ENCODE data around the gene PTPN12. TPM values are rescaled to one million over a fixed set of nuclear protein-coding genes. Genes with fewer than 3 reads are reported as not detected.

Gene PTPN12
- total RNA-seq, 2 experiments from 2014 or later: 22.7 to 24.0 TPM

DNA sequence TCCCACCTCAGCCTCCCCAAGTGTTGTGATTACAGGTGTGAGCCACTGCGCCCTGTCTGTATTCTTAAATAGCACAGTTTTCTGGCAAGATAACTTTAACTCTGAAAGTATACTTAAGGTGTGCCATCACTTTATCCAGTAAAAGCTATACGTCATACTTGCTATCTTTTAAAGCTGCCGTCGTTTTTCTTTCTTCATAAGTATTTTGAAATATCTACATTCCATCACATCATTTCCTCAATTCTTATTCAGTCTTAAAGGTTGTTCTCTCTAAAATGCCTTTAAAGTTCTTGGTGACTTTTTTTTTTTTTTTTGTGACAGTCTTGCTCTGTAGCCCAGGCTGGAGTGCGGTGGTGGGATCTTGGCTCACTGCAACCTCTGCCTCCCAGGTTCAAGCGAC lies 34.7 kb downstream of the PTPN12 start:
- DNase-seq (no peak), ATAC-seq (ENCODE audit: low read depth) (no peak)
- Mint-ChIP-seq H3K9me3 (no peaks in the 10 kb centered on the region), H3K36me3 (peaks cover 6% of the 10 kb centered on the region), H3K27me3 (no peaks in the 10 kb centered on the region), H3K4me1 (no peaks in the 10 kb centered on the region), H3K27ac (no peak overlapping the region), H3K4me3 (no peak overlapping the region)
- POLR2A ChIA-PET: no interaction called here

DNA sequence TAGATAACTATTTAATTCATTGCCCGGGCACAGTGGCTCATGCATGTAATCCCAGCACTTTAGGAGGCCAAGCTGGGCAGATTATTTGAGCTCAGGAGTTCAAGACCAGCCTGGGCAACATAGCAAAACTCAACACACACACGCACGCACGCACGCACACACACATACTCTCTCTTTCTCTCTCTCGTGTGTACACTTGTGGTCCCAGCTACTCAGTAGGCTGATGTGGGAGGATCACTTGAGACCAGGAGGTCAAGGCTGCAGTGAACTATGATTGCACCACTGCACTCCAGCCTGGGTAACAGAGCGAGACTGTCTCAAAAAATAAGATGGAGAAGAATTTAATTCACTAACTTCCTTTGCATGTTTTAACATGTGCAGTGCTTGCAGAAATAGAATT lies 38.1 kb downstream of the PTPN12 start:
- H3K4me1 Mint-ChIP-seq: no peaks in the 10 kb centered on the region
- no peak overlapping the region for H3K27ac Mint-ChIP-seq
- DNase-seq (no peak), ATAC-seq (ENCODE audit: low read depth) (no peak)
- H3K27me3 Mint-ChIP-seq: no peaks in the 10 kb centered on the region
- H3K9me3 Mint-ChIP-seq: no peaks in the 10 kb centered on the region
- POLR2A ChIA-PET: no interaction called here
- no peak overlapping the region for H3K4me3 Mint-ChIP-seq
- peaks cover 6% of the 10 kb centered on the region for H3K36me3 Mint-ChIP-seq

DNA sequence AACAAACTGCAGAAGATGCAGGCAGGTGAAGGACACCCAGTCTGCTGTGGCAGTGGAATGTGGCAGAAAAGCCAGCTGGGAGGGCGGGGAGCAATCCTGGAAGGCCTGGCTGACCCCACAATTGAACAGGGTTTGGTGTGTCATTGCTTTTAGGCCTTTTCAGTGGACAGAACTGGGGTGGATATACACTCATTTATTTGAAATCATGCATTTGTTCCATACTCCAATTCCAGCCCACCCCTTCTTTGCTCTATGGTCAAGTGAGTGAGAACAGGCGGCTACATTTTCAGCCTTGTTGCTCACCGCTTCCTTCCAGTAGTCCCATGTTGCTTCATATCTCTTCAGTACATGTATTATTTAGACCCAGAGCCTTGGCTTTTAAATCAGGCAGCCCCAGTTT lies 39.8 kb downstream of the PTPN12 start:
- Mint-ChIP-seq H3K27ac (no peak overlapping the region), H3K4me1 (no peaks in the 10 kb centered on the region), H3K4me3 (no peak overlapping the region), H3K36me3 (peaks cover 3% of the 10 kb centered on the region), H3K27me3 (no peaks in the 10 kb centered on the region), H3K9me3 (no peaks in the 10 kb centered on the region)
- ATAC-seq (ENCODE audit: low read depth) (no peak), DNase-seq (no peak)
- POLR2A ChIA-PET: no interaction called here

DNA sequence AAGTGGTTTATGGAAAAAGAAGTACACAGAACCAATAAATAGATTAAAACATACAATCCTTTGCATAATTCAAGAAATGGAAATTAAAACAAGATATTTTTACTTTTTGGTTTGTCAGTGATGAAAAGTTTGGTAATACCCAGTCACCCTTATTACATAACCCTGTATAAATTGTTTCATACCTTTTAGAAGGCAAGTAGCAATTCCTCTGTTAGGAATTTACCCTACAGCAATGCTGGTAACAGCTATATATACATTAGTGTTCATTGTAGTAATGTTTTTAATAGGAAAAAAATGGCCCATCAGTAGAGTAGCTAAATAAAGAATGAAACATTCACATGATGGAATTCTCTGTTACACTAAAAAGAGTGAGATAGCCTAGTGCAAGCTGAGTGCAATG lies 42.7 kb downstream of the PTPN12 start:
- POLR2A ChIA-PET: no interaction called here
- Mint-ChIP-seq H3K27ac (no peak overlapping the region), H3K27me3 (no peaks in the 10 kb centered on the region), H3K9me3 (no peaks in the 10 kb centered on the region), H3K4me1 (no peaks in the 10 kb centered on the region), H3K4me3 (no peak overlapping the region), H3K36me3 (no peaks in the 10 kb centered on the region)
- ATAC-seq (ENCODE audit: low read depth): no peak
- no peak for DNase-seq

DNA sequence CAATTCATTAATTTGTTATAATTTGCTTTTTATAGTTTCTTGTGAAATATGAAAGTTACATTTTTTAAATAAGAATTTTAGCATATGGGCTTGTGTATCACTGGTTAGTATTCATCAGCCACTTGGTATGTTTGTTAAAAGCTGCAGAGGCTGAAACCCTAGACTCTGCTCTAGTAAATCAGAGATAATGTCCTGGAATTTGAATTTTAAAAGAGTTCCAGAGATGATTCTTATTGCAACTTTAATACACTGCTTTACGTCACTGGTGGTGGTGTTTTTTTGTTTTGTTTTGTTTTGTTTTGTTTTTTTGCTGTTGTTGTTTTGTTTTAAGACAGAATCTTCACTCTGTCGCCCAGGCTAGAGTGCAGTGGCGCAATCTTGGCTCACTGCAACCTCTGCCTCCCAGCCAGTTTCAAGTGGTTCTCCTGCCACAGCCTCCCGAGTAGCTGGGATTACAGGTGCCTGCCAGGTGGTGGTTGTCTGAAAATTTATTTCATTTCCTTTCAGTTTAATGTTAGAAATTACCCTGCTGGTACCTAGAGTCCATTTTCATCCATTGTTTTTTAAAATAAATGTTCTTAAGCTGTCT lies 43.8 kb downstream of the PTPN12 start:
- Mint-ChIP-seq H3K9me3 (no peaks in the 10 kb centered on the region), H3K27ac (no peak overlapping the region), H3K27me3 (no peaks in the 10 kb centered on the region), H3K36me3 (no peaks in the 10 kb centered on the region), H3K4me1 (no peaks in the 10 kb centered on the region), H3K4me3 (no peak overlapping the region)
- POLR2A ChIA-PET: no interaction called here
- DNase-seq: no peak
- no peak for ATAC-seq (ENCODE audit: low read depth)

DNA sequence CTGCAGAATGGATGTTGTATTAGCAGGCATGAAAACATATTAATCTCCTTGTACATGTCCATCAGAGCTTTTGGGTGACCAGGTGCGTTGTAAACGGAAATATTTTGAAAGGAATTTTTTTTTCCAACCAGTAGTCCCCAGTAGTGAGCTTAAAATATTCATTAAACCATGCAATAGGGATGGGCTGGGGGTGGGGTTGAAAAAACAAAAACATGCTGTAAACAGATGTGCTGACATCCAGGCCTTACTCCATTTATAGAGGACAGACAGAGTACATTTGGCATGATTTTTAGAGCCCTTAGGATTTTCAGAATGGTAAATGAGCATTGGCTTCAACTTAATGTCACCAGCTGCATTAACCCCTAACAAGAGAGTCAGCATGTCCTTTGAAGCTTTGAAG lies 50.2 kb downstream of the PTPN12 start:
- no peak overlapping the region for H3K27ac Mint-ChIP-seq
- H3K4me1 Mint-ChIP-seq: no peaks in the 10 kb centered on the region
- POLR2A ChIA-PET: no interaction called here
- no peaks in the 10 kb centered on the region for H3K36me3 Mint-ChIP-seq
- no peaks in the 10 kb centered on the region for H3K9me3 Mint-ChIP-seq
- H3K27me3 Mint-ChIP-seq: no peaks in the 10 kb centered on the region
- no peak overlapping the region for H3K4me3 Mint-ChIP-seq
- DNase-seq (no peak), ATAC-seq (ENCODE audit: low read depth) (no peak)

DNA sequence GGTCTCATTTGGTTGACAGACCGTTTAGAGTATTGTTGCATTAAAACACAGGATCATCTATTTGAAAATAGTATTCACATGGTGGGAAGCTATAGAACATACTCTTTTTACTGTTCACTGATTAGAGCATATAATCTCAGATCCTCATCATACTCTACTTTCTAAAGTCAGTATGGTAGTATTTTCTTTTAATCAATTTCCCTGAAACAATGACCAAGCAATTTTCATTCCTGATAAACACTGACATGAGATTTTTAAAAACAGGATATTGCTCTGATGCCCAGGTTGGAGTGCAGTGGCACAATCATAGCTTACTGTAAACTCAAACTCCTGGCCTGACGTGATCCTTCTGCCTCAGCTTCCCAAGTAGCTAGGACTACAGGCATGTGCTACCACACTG lies 63.9 kb downstream of the PTPN12 start:
- Mint-ChIP-seq H3K9me3 (no peaks in the 10 kb centered on the region), H3K36me3 (peaks cover 3% of the 10 kb centered on the region), H3K4me1 (no peaks in the 10 kb centered on the region), H3K4me3 (no peak overlapping the region), H3K27me3 (no peaks in the 10 kb centered on the region), H3K27ac (no peak overlapping the region)
- DNase-seq (no peak), ATAC-seq (ENCODE audit: low read depth) (no peak)
- POLR2A ChIA-PET: no interaction called here

DNA sequence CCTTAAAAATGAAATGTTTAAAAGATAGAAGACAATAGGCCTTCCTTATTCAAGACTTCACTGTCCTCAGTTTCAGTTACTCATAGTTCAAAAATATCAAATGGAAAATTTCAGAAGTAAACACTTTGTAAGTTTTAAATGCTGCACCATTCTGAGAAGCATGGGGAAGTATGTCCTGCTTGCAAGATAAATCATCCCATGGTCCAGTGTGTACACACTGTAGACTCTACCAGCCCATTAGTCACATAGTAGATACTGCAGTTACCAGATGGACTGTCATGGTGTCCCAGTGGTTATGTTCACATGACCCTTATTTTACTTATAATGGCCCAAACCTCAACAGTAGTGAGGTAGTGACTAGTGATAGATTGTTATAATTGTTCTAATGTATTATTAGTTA lies 69.5 kb downstream of the PTPN12 start:
- H3K27ac Mint-ChIP-seq: no peak overlapping the region
- H3K9me3 Mint-ChIP-seq: no peaks in the 10 kb centered on the region
- H3K36me3 Mint-ChIP-seq: peaks cover 2% of the 10 kb centered on the region
- no peaks in the 10 kb centered on the region for H3K4me1 Mint-ChIP-seq
- no peak for ATAC-seq (ENCODE audit: low read depth)
- POLR2A ChIA-PET: no interaction called here
- DNase-seq: no peak
- no peaks in the 10 kb centered on the region for H3K27me3 Mint-ChIP-seq
- no peak overlapping the region for H3K4me3 Mint-ChIP-seq

DNA sequence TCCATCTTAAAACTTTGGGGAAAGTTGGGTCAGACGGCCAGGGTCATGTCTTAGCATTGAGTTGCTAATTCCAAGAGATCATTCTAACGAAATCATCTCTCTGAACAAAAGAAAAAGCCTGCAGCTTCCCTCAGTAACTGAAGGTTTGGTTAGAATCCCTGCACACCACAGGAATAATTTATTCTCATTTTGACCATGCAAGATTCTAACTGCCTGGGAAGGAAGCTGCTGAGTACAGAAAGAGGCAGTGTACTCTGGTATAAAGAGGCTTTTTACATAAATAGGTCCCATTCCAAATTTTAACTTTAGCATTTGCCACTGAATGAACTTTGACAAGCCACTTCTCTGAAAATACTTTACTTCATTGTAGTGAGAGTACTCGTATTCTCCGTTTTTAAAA lies 82.2 kb downstream of the PTPN12 start:
- Mint-ChIP-seq H3K4me1 (peaks cover 3% of the 10 kb centered on the region), H3K27me3 (no peaks in the 10 kb centered on the region), H3K4me3 (no peak overlapping the region), H3K27ac (no peak overlapping the region), H3K36me3 (peaks cover 2% of the 10 kb centered on the region), H3K9me3 (no peaks in the 10 kb centered on the region)
- POLR2A ChIA-PET: no interaction called here
- ATAC-seq (ENCODE audit: low read depth) (no peak), DNase-seq (no peak)

DNA sequence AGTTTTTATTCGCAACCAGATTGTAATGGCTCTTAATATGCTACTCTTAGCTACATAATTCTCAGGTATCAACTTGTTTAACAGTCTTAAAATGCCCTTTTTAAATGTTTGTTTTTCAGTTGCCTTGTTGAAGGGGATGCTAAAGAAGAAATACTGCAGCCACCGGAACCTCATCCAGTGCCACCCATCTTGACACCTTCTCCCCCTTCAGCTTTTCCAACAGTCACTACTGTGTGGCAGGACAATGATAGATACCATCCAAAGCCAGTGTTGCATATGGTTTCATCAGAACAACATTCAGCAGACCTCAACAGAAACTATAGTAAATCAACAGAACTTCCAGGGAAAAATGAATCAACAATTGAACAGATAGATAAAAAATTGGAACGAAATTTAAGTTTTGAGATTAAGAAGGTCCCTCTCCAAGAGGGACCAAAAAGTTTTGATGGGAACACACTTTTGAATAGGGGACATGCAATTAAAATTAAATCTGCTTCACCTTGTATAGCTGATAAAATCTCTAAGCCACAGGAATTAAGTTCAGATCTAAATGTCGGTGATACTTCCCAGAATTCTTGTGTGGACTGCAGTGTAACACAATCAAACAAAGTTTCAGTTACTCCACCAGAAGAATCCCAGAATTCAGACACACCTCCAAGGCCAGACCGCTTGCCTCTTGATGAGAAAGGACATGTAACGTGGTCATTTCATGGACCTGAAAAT lies 89.7 kb downstream of the PTPN12 start:
- Mint-ChIP-seq H3K9me3 (no peaks in the 10 kb centered on the region), H3K36me3 (peaks cover 7% of the 10 kb centered on the region), H3K4me3 (no peak overlapping the region), H3K4me1 (no peaks in the 10 kb centered on the region), H3K27me3 (no peaks in the 10 kb centered on the region), H3K27ac (no peak overlapping the region)
- ATAC-seq (ENCODE audit: low read depth) (no peak), DNase-seq (no peak)
- POLR2A ChIA-PET: no interaction called here

DNA sequence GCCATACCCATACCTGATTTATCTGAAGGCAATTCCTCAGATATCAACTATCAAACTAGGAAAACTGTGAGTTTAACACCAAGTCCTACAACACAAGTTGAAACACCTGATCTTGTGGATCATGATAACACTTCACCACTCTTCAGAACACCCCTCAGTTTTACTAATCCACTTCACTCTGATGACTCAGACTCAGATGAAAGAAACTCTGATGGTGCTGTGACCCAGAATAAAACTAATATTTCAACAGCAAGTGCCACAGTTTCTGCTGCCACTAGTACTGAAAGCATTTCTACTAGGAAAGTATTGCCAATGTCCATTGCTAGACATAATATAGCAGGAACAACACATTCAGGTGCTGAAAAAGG lies 90.2 kb downstream of the PTPN12 start:
- H3K4me3 Mint-ChIP-seq: no peak overlapping the region
- ATAC-seq (ENCODE audit: low read depth): no peak
- H3K27ac Mint-ChIP-seq: no peak overlapping the region

DNA sequence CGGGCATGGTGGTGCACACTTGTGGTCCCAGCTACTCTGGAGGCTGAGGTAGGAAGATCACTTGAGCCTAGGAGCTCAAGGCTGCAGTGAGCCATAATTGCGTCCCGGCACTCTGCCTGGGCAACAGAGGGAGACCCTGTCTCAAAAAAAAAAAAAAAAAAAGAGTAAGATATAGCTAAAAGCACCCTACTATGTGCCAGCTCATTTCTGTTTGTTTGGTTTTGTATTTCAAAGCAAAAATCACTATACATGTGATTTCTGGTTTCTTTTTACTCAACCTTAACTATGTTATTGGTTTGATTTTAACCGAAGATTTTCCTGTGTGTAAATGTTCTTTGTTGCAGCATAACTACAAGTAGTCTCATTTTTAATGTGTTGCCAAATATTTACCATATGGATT lies 92.7 kb downstream of the PTPN12 start:
- POLR2A ChIA-PET: no interaction called here
- Mint-ChIP-seq H3K27ac (no peak overlapping the region), H3K27me3 (no peaks in the 10 kb centered on the region), H3K4me3 (no peak overlapping the region), H3K9me3 (no peaks in the 10 kb centered on the region), H3K36me3 (peaks cover 6% of the 10 kb centered on the region), H3K4me1 (no peaks in the 10 kb centered on the region)
- ATAC-seq (ENCODE audit: low read depth) (no peak), DNase-seq (no peak)

More for the DNA sequence above, 90.2 kb downstream of the PTPN12 start:
- DNase-seq: no peak
- no peaks in the 10 kb centered on the region for H3K27me3 Mint-ChIP-seq
- no peaks in the 10 kb centered on the region for H3K9me3 Mint-ChIP-seq
- peaks cover 5% of the 10 kb centered on the region for H3K36me3 Mint-ChIP-seq
- no peaks in the 10 kb centered on the region for H3K4me1 Mint-ChIP-seq
- POLR2A ChIA-PET: no interaction called here

DNA sequence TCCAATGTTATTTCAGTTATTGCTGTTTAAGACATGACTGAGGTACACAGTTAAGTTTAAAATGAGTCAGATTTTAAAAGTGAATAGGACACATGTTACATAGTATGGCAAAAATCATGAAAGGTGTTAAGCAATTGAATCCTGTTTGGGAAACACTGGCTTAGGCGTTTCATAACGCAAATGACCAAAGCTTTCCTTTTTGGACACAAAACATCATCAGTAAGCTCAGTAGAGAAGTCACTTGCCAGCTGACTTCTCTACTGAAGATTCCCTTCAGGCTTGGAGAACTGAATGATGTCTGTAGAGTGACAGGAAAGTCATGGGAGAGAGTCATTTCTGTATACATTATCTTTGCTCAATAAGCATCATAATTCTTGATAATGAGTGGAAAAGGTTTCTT lies 94.7 kb downstream of the PTPN12 start:
- no peak for DNase-seq
- POLR2A ChIA-PET: interaction anchor here (0.6 kb wide), 1 partner anchor 204 kb away, joined by 3 read pairs; no protein-coding TSS in a partner anchor
- Mint-ChIP-seq H3K27ac (no peak overlapping the region), H3K36me3 (peaks cover 6% of the 10 kb centered on the region), H3K4me1 (no peaks in the 10 kb centered on the region), H3K27me3 (no peaks in the 10 kb centered on the region), H3K9me3 (no peaks in the 10 kb centered on the region), H3K4me3 (no peak overlapping the region)
- ATAC-seq (ENCODE audit: low read depth): no peak

DNA sequence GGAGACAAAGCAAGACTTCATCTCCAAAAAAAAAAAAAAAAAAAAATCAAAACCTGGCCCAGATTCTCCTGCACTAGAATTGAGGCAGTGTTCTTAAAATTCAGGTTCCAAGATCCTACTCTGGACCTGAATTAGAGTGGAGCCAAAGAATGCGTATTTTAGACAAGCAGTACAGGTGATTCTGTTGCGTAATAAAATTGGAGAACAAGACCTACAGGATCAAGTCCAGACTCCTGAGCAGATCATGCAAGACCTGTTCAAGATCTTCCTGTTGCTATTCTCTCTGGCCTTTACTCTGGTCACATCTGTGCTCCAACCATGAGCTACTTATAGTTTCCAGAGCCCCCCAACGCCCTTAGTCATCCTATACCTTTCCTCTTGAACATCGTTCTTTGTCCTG lies 107.7 kb downstream of the PTPN12 start:
- Mint-ChIP-seq H3K4me3 (no peak overlapping the region), H3K36me3 (peaks cover 2% of the 10 kb centered on the region), H3K4me1 (peaks cover 3% of the 10 kb centered on the region), H3K9me3 (no peaks in the 10 kb centered on the region), H3K27me3 (no peaks in the 10 kb centered on the region), H3K27ac (peak overlapping the region; percentile 30)
- ATAC-seq (ENCODE audit: low read depth): no peak
- no peak for DNase-seq
- POLR2A ChIA-PET: no interaction called here

All from activated naive CD8-positive, alpha-beta T cell treated with anti-CD3 and anti-CD28 coated beads, Interleukin-2, amount 10 ng/mL, durations not matched to agents 7 days and 5 days (primary cell).